ENCODE results near the gene PEX14. TPM values are rescaled to one million over a fixed set of nuclear protein-coding genes. Genes with fewer than 3 reads are reported as not detected.

Gene PEX14
- total and polyA plus RNA-seq, 2 experiments from 2014 or later = 10.0 to 20.9 TPM

- Histone ChIP-seq H4K20me1 (ENCODE audit: insufficient read depth, poor library complexity, severe bottlenecking) (no peaks in the 10 kb centered on the region), H3K27ac (no peak overlapping the region), H3K4me2 (no peak overlapping the region), H3K27me3 (peaks cover 11% of the 10 kb centered on the region), H3K4me3 (no peak overlapping the region), H2AFZ (no peak overlapping the region), H3K4me1 (ENCODE audit: insufficient read depth) (peaks cover 14% of the 10 kb centered on the region), H3K9me3 (ENCODE audit: low read depth) (no peaks in the 10 kb centered on the region), H3K9me2 (replicated peaks; ENCODE audit: insufficient read depth) (no peaks in the 10 kb centered on the region), H3K36me3 (replicated peaks; ENCODE audit: insufficient read depth, low read depth) (no peaks in the 10 kb centered on the region), H3K79me2 (no peaks in the 10 kb centered on the region)
- TF ChIP-seq EZH2 (IDR thresholded peaks at IDR 0.05; ENCODE audit: borderline replicate concordance) (no peak), EZH2phosphoT487 (IDR thresholded peaks at IDR 0.05; ENCODE audit: low read depth, severe bottlenecking, unreplicated experiment) (no peak)
- TF ChIP-seq, protein P1, sequence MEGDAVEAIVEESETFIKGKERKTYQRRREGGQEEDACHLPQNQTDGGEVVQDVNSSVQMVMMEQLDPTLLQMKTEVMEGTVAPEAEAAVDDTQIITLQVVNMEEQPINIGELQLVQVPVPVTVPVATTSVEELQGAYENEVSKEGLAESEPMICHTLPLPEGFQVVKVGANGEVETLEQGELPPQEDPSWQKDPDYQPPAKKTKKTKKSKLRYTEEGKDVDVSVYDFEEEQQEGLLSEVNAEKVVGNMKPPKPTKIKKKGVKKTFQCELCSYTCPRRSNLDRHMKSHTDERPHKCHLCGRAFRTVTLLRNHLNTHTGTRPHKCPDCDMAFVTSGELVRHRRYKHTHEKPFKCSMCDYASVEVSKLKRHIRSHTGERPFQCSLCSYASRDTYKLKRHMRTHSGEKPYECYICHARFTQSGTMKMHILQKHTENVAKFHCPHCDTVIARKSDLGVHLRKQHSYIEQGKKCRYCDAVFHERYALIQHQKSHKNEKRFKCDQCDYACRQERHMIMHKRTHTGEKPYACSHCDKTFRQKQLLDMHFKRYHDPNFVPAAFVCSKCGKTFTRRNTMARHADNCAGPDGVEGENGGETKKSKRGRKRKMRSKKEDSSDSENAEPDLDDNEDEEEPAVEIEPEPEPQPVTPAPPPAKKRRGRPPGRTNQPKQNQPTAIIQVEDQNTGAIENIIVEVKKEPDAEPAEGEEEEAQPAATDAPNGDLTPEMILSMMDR (IDR thresholded peaks at IDR 0.05; ENCODE audit: poor library complexity) = no peak
- no peak for DNase-seq (ENCODE audit: low spot score)
- WGBS (ENCODE audit: low lambda C conversion rate, missing lambda C conversion rate) = 64% methylated on average over 23 of the region's 23 CpGs
These were observed 160.5 kb downstream of the PEX14 start for GRCh38 chr1:10635085-10635896.

GRCh38 chr1:10635992-10636391, 161.2 kb downstream of the PEX14 start:
- TF ChIP-seq, protein P1 (IDR thresholded peaks at IDR 0.05; ENCODE audit: poor library complexity) = no peak
- TF ChIP-seq EZH2phosphoT487 (IDR thresholded peaks at IDR 0.05; ENCODE audit: low read depth, severe bottlenecking, unreplicated experiment) = no peak
- TF ChIP-seq EZH2 (IDR thresholded peaks at IDR 0.05; ENCODE audit: borderline replicate concordance) = no peak
- no peak overlapping the region for H3K4me2 ChIP-seq
- DNase-seq (ENCODE audit: low spot score) = no peak
- H3K4me3 ChIP-seq = no peak overlapping the region
- H3K36me3 ChIP-seq (replicated peaks; ENCODE audit: insufficient read depth, low read depth) = no peaks in the 10 kb centered on the region
- H3K27me3 ChIP-seq = peaks cover 11% of the 10 kb centered on the region
- WGBS (ENCODE audit: low lambda C conversion rate, missing lambda C conversion rate) = 95% methylated on average over 18 of the region's 18 CpGs
- no peak overlapping the region for H2AFZ ChIP-seq
- H3K27ac ChIP-seq = no peak overlapping the region
- no peaks in the 10 kb centered on the region for H3K9me3 ChIP-seq (ENCODE audit: low read depth)
- H3K4me1 ChIP-seq (ENCODE audit: insufficient read depth) = peaks cover 14% of the 10 kb centered on the region
- no peaks in the 10 kb centered on the region for H4K20me1 ChIP-seq (ENCODE audit: insufficient read depth, poor library complexity, severe bottlenecking)
- H3K79me2 ChIP-seq = no peaks in the 10 kb centered on the region
- H3K9me2 ChIP-seq (replicated peaks; ENCODE audit: insufficient read depth) = no peaks in the 10 kb centered on the region

DNA sequence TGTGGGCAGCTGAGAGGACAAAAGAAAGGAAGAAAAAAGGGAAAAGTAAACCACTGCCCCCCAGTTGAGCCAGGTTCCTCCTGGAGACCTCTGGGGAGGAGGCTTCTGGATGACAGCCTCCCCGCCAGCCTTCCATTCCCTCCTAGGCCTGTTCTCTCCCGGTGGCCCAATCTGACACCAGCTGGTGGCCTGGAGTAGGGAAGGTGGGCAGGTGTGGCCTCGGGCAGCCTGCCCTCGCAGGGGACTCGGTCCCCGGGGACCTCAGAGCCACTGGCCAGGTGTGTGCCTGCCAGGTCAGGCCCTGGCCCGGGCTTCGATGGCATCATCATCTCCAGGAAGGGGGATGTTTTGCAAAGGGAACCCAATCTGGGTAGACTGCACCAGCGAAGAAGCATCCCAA, 162.7 kb downstream of the PEX14 start:
- no peak overlapping the region for H2AFZ ChIP-seq
- H3K9me3 ChIP-seq (ENCODE audit: low read depth) = no peaks in the 10 kb centered on the region
- H3K79me2 ChIP-seq = no peaks in the 10 kb centered on the region
- TF ChIP-seq EZH2 (IDR thresholded peaks at IDR 0.05; ENCODE audit: borderline replicate concordance) (no peak), EZH2phosphoT487 (IDR thresholded peaks at IDR 0.05; ENCODE audit: low read depth, severe bottlenecking, unreplicated experiment) (no peak)
- TF ChIP-seq, protein P1 (IDR thresholded peaks at IDR 0.05; ENCODE audit: poor library complexity) = no peak
- peaks cover 11% of the 10 kb centered on the region for H3K27me3 ChIP-seq
- H3K9me2 ChIP-seq (replicated peaks; ENCODE audit: insufficient read depth) = no peaks in the 10 kb centered on the region
- 90% methylated on average over 8 of the region's 9 CpGs for WGBS (ENCODE audit: low lambda C conversion rate, missing lambda C conversion rate)
- no peaks in the 10 kb centered on the region for H4K20me1 ChIP-seq (ENCODE audit: insufficient read depth, poor library complexity, severe bottlenecking)
- H3K27ac ChIP-seq = no peak overlapping the region
- H3K4me3 ChIP-seq = no peak overlapping the region
- no peak for DNase-seq (ENCODE audit: low spot score)
- no peaks in the 10 kb centered on the region for H3K36me3 ChIP-seq (replicated peaks; ENCODE audit: insufficient read depth, low read depth)
- peaks cover 14% of the 10 kb centered on the region for H3K4me1 ChIP-seq (ENCODE audit: insufficient read depth)
- no peak overlapping the region for H3K4me2 ChIP-seq

All from hepatocyte (in vitro differentiated cells).